HEK293 (cell line): ENCODE data around the gene INKA2.

Experiments
- CTCF ChIA-PET: fragments of 350-600 bp; formaldehyde crosslinking; extraction: SDS; loops from one replicate; lab custom pipeline; 2021; ENCODE audit warnings: antibody characterized with exemption; lab: Yijun Ruan, JAX
- POLR2A ChIA-PET: fragments of 300-600 bp; formaldehyde crosslinking; extraction: SDS; loops from one replicate; lab custom pipeline; 2020; ENCODE audit warnings: antibody characterized with exemption, inconsistent platforms; lab: Yijun Ruan, JAX
- H3K27ac ChIP-seq: fragments of 200-500 bp; sonication (Bioruptor generic); 2 replicates; pipeline ENCODE4 v1.5.1; 2014; ENCODE audit warnings: low read depth, low read length, control low read depth, inconsistent platforms; ENCODE audit errors: extremely low read depth
- H3K36me3 ChIP-seq, 2 experiments: fragments of 200-500 bp in 1 of 2; sonication (Bioruptor generic) in 1 of 2; 1 replicate in 1 of 2; 2 replicates in 1 of 2; pipeline ENCODE4 v1.5.1; 2014 to 2017; ENCODE audit warnings: inconsistent platforms in 2 of 2, low read length in 2 of 2; ENCODE audit not compliant: control insufficient read depth in 2 of 2, insufficient read depth in 1 of 2
- H3K4me1 ChIP-seq: fragments of 200-500 bp; sonication (Bioruptor generic); 2 replicates; pipeline ENCODE4 v1.5.1; 2014; ENCODE audit warnings: mild to moderate bottlenecking, low read length, inconsistent platforms; ENCODE audit not compliant: control insufficient read depth, insufficient read depth
- H3K4me3 ChIP-seq: 2 replicates; pipeline ENCODE4 v1.5.1; 2011; ENCODE audit warnings: low read depth, mild to moderate bottlenecking, control low read depth, low read length, moderate library complexity
- H3K9me3 ChIP-seq: fragments of 200-500 bp; sonication (Bioruptor generic); 2 replicates; pipeline ENCODE4 v1.5.1; 2014; ENCODE audit warnings: low read depth, low read length, inconsistent platforms; ENCODE audit not compliant: control insufficient read depth, insufficient read depth
- GFI1B ChIP-seq: fragments of 450-650 bp; formaldehyde crosslinking; IDR thresholded peaks from 2 replicates; pipeline ENCODE4 v1.5.1; 2016; ENCODE audit warnings: missing biosample characterization, missing genetic modification characterization
- IKZF3 ChIP-seq: fragments of 450-650 bp; IDR thresholded peaks from 2 replicates; pipeline ENCODE4 v1.5.0; 2018; ENCODE audit warnings: missing biosample characterization, mild to moderate bottlenecking, missing genetic modification characterization, moderate library complexity
- KLF9 ChIP-seq: fragments of 450-650 bp; formaldehyde crosslinking; IDR thresholded peaks from 2 replicates; pipeline ENCODE4 v1.5.1; 2016; ENCODE audit warnings: missing biosample characterization, missing genetic modification characterization, low read depth
- SETDB1 ChIP-seq: IDR thresholded peaks from one replicate; pipeline ENCODE4 v1.6.1; 2017; ENCODE audit warnings: mild to moderate bottlenecking, low read length, moderate library complexity, mixed read lengths; ENCODE audit not compliant: insufficient read length
- YY2 ChIP-seq: fragments of 450-650 bp; formaldehyde crosslinking; IDR thresholded peaks from 2 replicates; pipeline ENCODE4 v1.5.1; 2016; ENCODE audit warnings: missing biosample characterization, missing genetic modification characterization
- ZIC2 ChIP-seq: fragments of 450-650 bp; formaldehyde crosslinking; IDR thresholded peaks from 2 replicates; pipeline ENCODE4 v1.5.1; 2016; ENCODE audit warnings: missing biosample characterization, missing genetic modification characterization
- ZNF121 ChIP-seq: fragments of 450-650 bp; formaldehyde crosslinking; IDR thresholded peaks from 2 replicates; pipeline ENCODE4 v1.5.1; 2016; ENCODE audit warnings: missing biosample characterization, missing genetic modification characterization
- ZNF350 ChIP-seq: fragments of 450-650 bp; formaldehyde crosslinking; IDR thresholded peaks from 2 replicates; pipeline ENCODE4 v1.5.0; 2017; ENCODE audit warnings: missing biosample characterization, mild to moderate bottlenecking, missing genetic modification characterization
- ZNF518A ChIP-seq: fragments of 450-650 bp; formaldehyde crosslinking; conservative IDR thresholded peaks from 2 replicates; pipeline ENCODE4 v1.5.1; 2016; ENCODE audit warnings: low read depth, missing biosample characterization, missing genetic modification characterization
- ZNF639 ChIP-seq: fragments of 450-650 bp; formaldehyde crosslinking; IDR thresholded peaks from 2 replicates; pipeline ENCODE4 v1.5.1; 2016; ENCODE audit warnings: missing biosample characterization, missing genetic modification characterization
- ZNF660 ChIP-seq: fragments of 450-650 bp; IDR thresholded peaks from 2 replicates; pipeline ENCODE4 v1.5.1; 2018; ENCODE audit warnings: missing biosample characterization, mild to moderate bottlenecking, missing genetic modification characterization
- ZNF777 ChIP-seq: fragments of 450-650 bp; formaldehyde crosslinking; IDR thresholded peaks from 2 replicates; pipeline ENCODE4 v1.5.1; 2017; ENCODE audit warnings: missing biosample characterization, missing genetic modification characterization, borderline replicate concordance
- ZNF785 ChIP-seq: fragments of 450-650 bp; formaldehyde crosslinking; IDR thresholded peaks from 2 replicates; pipeline ENCODE4 v1.5.1; 2016; ENCODE audit warnings: missing biosample characterization, missing genetic modification characterization
- ZSCAN16 ChIP-seq: fragments of 450-650 bp; formaldehyde crosslinking; IDR thresholded peaks from 2 replicates; pipeline ENCODE4 v1.5.1; 2016; ENCODE audit warnings: missing biosample characterization, missing genetic modification characterization
- TF ChIP-seq, protein P1 (sequence below): fragments of 450-650 bp; formaldehyde crosslinking; IDR thresholded peaks from 2 replicates; pipeline ENCODE4 v1.5.1; 2016; ENCODE audit warnings: missing biosample characterization, missing genetic modification characterization
- TF ChIP-seq, protein P2 (sequence below): fragments of 450-650 bp; formaldehyde crosslinking; IDR thresholded peaks from 2 replicates; pipeline ENCODE4 v1.5.1; 2016; ENCODE audit warnings: missing biosample characterization, missing genetic modification characterization, borderline replicate concordance

INKA2 gene

DNA sequence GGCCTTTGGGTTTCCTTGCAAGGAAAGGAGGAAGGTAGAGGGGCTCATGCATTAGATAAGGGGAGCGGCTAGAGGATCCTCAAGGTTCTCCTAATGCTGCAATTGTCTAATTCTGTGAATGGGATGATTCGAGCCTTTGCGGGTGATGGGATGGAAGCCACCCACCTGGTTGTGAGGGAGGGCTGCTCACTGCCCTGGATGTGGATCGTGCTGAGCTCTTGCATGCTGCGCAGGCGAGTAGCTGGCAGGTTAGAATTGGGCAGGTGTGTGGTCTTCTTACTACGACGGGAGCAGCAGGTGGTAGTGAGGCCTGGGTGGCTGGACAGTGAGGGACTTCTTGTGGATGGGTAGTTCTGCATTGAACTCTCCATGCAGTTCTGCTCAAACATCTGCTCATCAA lies 37.7 kb upstream of the INKA2 start:
- H3K27ac ChIP-seq, result no peak overlapping the region
- H3K4me1 ChIP-seq, result no peaks in the 10 kb centered on the region
- ChIA-PET POLR2A (no interaction called here), CTCF (no interaction called here)
- no peak overlapping the region for H3K4me3 ChIP-seq
- no peaks in the 10 kb centered on the region for H3K9me3 ChIP-seq
- no peak for TF ChIP-seq ZNF785
- no peak for TF ChIP-seq ZSCAN16
- TF ChIP-seq, protein P1, sequence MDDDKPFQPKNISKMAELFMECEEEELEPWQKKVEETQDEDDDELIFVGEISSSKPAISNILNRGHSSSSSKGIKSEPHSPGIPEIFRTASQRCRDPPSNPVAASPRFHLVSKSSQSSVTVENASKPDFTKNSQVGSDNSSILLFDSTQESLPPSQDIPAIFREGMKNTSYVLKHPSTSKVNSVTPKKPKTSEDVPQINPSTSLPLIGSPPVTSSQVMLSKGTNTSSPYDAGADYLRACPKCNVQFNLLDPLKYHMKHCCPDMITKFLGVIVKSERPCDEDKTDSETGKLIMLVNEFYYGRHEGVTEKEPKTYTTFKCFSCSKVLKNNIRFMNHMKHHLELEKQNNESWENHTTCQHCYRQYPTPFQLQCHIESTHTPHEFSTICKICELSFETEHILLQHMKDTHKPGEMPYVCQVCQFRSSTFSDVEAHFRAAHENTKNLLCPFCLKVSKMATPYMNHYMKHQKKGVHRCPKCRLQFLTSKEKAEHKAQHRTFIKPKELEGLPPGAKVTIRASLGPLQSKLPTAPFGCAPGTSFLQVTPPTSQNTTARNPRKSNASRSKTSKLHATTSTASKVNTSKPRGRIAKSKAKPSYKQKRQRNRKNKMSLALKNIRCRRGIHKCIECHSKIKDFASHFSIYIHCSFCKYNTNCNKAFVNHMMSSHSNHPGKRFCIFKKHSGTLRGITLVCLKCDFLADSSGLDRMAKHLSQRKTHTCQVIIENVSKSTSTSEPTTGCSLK (tag by site-specific recombination), result no peak
- no peak for TF ChIP-seq ZIC2 (tag by site-specific recombination)
- no peak for TF ChIP-seq KLF9 (tag by site-specific recombination)
- no peak for TF ChIP-seq ZNF121
- no peaks in the 10 kb centered on the region for H3K36me3 ChIP-seq

- TF ChIP-seq SETDB1 (no peak), ZNF777 (tag by site-specific recombination) (no peak), YY2 (tag by site-specific recombination) (no peak), ZNF639 (no peak), GFI1B (tag by site-specific recombination) (no peak), ZNF518A (no peak), ZNF660 (tag by site-specific recombination) (no peak), ZNF350 (tag by site-specific recombination) (no peak), IKZF3 (tag by site-specific recombination) (no peak)
- TF ChIP-seq, protein P2, sequence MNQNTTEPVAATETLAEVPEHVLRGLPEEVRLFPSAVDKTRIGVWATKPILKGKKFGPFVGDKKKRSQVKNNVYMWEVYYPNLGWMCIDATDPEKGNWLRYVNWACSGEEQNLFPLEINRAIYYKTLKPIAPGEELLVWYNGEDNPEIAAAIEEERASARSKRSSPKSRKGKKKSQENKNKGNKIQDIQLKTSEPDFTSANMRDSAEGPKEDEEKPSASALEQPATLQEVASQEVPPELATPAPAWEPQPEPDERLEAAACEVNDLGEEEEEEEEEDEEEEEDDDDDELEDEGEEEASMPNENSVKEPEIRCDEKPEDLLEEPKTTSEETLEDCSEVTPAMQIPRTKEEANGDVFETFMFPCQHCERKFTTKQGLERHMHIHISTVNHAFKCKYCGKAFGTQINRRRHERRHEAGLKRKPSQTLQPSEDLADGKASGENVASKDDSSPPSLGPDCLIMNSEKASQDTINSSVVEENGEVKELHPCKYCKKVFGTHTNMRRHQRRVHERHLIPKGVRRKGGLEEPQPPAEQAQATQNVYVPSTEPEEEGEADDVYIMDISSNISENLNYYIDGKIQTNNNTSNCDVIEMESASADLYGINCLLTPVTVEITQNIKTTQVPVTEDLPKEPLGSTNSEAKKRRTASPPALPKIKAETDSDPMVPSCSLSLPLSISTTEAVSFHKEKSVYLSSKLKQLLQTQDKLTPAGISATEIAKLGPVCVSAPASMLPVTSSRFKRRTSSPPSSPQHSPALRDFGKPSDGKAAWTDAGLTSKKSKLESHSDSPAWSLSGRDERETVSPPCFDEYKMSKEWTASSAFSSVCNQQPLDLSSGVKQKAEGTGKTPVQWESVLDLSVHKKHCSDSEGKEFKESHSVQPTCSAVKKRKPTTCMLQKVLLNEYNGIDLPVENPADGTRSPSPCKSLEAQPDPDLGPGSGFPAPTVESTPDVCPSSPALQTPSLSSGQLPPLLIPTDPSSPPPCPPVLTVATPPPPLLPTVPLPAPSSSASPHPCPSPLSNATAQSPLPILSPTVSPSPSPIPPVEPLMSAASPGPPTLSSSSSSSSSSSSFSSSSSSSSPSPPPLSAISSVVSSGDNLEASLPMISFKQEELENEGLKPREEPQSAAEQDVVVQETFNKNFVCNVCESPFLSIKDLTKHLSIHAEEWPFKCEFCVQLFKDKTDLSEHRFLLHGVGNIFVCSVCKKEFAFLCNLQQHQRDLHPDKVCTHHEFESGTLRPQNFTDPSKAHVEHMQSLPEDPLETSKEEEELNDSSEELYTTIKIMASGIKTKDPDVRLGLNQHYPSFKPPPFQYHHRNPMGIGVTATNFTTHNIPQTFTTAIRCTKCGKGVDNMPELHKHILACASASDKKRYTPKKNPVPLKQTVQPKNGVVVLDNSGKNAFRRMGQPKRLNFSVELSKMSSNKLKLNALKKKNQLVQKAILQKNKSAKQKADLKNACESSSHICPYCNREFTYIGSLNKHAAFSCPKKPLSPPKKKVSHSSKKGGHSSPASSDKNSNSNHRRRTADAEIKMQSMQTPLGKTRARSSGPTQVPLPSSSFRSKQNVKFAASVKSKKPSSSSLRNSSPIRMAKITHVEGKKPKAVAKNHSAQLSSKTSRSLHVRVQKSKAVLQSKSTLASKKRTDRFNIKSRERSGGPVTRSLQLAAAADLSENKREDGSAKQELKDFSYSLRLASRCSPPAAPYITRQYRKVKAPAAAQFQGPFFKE (tag by site-specific recombination), result no peak
- TF ChIP-seq, all 188 proteins: peak for 0
- POLR2A ChIA-PET, result no interaction called here
- Histone ChIP-seq H3K9me3 (no peaks in the 10 kb centered on the region), H3K4me1 (no peaks in the 10 kb centered on the region), H3K36me3 (no peaks in the 10 kb centered on the region), H3K4me3 (no peak overlapping the region), H3K27ac (no peak overlapping the region)
- CTCF ChIA-PET, result no interaction called here
Observed at GRCh38 chr1:111776391-111776790, 37.2 kb upstream of the INKA2 start.
